Activated CD8-positive, alpha-beta memory T cell treated with anti-CD3 and anti-CD28 coated beads for 36 hours (primary cell): ENCODE measurements around the gene TBC1D2B. TPM values are rescaled to one million over a fixed set of nuclear protein-coding genes. Genes with fewer than 3 reads are reported as not detected.

ENCODE experiments used
- CTCF ChIA-PET: fragments of 350-600 bp; sonication (Branson Sonifier 250); formaldehyde crosslinking; loops from one replicate; lab custom pipeline; 2021; ENCODE audit warnings: antibody characterized with exemption; lab: Charles Lee
- POLR2A ChIA-PET: fragments of 350-600 bp; sonication (Branson Sonifier 250); formaldehyde crosslinking; loops from one replicate; lab custom pipeline; 2021; ENCODE audit warnings: antibody characterized with exemption; lab: Charles Lee
- total RNA-seq, 2 experiments: library from RNA; stranded (reverse); gene quantifications; one replicate each; pipeline ENCODE4 v1.2.3, GENCODE V29; 2021

Gene TBC1D2B
- total RNA-seq, 2 experiments from 2014 or later, result 43.0 to 45.3 TPM

DNA sequence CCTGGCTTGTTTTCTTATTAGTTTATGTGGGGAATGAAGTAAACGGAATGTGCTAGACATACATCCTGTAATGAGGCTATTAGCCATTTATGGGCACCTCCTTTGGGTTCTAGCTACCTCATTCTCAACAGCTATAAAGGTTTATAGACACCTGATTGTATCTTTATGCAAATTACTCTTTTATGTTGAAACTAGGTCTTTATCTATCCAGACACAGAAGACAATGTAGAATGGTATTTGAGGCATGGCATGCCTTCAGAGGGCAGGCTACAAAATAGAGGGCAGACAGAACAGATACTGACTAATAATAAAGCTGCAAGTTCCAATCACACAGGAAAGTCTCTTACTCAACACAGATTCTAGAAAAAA lies 27.1 kb downstream of the TBC1D2B start:
- POLR2A ChIA-PET, result interaction anchor here (0.8 to 2.2 kb wide), 9 partner anchors 10 to 99 kb away, joined by 3 to 21 read pairs (median 3); partner anchors contain the start of gene IDH3A
- CTCF ChIA-PET, result interaction anchor here (0.8 to 7.1 kb wide), 10 partner anchors 8 to 58 kb away, joined by 3 to 58 read pairs (median 4); no protein-coding TSS in a partner anchor

DNA sequence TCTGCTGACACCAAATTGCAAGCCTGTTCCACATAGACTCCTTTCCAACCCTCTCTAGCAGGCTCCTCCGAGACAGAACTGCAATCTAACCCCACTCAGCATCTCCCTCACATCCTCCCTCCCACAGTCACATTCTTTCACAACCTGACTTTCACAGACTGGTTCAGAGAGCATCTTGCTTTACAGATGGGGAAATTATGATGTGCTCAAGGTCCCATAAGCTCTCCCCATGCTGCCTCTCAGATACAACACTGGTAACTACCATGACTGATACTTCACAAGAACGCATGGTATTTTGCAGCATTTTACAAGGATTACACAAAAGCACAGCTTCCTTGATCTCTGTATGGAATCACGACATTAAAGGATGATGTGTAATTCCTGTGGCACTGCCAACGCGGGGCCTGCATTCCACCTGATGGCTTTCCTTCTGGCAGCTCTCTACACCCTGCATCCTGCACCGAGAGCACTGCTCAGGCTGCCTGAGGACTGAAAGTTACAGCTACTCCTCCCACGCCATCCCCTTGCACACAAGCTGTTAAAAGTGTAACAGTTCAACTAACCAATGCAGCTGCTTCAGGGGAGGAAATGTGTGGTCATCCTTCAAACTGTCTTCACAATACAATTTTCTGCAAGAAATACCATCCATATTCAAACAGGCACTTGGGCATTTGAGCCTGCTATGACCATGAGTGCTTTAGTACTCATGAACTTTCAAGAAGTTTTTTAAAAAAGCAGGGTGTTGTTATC lies 27.6 kb downstream of the TBC1D2B start:
- POLR2A ChIA-PET, result interaction anchor here (0.8 to 2.2 kb wide), 7 partner anchors 9 to 27 kb away, joined by 3 to 21 read pairs (median 3); no protein-coding TSS in a partner anchor
- CTCF ChIA-PET, result interaction anchor here (0.8 to 7.1 kb wide), 10 partner anchors 8 to 59 kb away, joined by 3 to 58 read pairs (median 4); no protein-coding TSS in a partner anchor

DNA sequence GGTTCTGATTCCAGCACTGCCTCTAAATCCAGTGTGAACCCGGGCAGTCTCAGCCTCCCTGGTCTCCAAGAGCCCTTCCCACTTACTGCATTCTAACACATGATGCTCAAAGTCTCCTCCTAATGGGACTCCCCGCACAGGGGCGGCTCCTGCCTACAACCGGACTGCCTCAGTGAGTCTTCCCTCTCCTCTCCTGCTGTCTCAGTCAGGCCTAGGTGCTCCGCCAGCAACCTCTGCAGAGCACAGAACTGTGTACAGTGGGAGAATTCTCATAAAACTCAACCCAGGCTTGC lies 28.9 kb downstream of the TBC1D2B start:
- POLR2A ChIA-PET, result interaction anchor here (1.9 kb wide), 1 partner anchor 20 kb away, joined by 4 read pairs; no protein-coding TSS in a partner anchor
- CTCF ChIA-PET, result interaction anchor here (2.0 to 7.1 kb wide), 3 partner anchors 14 to 60 kb away, joined by 7 to 58 read pairs (median 28); no protein-coding TSS in a partner anchor

DNA sequence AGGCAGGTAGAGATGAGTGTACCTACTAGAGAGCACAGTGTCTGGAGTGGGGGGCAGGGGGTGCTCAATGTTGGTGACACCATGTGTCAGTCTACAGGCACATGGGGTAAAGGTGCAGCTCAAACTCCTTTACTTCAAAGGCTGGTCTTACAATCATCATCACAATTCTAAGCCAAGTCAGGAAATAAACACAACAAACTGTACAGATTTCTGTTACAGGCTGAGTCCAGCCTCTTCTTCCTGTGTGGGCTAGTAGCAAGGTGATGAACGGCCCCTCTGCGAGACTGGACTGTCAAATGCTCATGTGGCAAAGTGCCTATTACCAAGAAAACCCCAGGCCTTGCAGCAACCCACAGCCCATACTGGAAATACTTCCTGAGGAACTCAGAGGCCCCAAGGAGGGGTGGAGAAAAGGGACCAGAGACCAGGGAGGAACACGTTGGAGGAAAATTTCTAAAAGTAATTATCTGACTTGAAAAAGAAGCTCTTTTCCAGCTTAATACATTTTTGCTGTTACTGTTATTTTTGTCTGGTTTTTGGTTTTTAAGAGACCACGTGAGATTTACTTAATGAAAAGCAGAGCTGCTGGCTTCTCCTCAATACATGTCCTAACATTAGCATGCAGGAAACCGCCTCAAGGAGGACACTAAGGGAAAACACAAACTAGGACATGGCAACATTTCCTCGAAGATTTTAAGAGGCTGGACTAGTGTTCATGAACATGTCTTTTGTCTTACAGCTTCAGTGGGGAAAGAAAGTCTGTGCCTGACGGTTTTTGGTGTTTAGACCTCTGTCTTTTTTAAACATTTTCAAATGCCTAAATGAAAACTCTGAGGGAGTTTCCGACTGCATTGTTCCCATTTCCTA lies 29.5 kb downstream of the TBC1D2B start:
- CTCF ChIA-PET, result interaction anchor here (0.7 to 7.1 kb wide), 5 partner anchors 12 to 60 kb away, joined by 3 to 58 read pairs (median 7); no protein-coding TSS in a partner anchor
- POLR2A ChIA-PET, result interaction anchor here (0.8 to 1.9 kb wide), 2 partner anchors 21 to 22 kb away, joined by 4 to 5 read pairs; no protein-coding TSS in a partner anchor

DNA sequence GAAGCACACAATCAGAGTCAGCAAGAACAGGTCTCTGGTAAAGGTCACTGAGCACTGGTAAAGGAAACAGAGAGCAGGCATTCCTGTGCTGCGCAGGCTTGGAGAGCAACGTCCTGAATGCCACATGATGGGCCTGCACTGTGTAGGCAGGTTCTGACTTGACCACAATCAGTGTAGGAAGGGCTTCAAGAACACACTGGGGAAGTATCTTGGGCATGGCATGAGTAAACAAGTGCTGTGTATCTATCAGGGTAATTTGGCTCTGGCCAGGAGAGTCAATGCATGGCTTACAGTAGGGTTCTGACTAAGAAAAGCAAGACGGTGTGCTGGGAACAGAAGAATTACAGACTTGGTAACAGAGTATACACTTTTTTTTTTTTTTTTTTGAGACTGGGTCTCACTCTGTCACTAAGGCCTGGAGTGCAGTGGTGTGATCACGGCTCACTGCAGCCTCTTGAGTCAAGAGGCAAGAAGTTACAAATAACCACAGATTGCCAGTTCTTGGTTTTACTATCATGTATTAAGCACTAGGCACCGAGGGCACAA lies 30.6 kb downstream of the TBC1D2B start:
- CTCF ChIA-PET, result interaction anchor here (0.7 to 7.1 kb wide), 5 partner anchors 12 to 62 kb away, joined by 3 to 58 read pairs (median 7); no protein-coding TSS in a partner anchor
- POLR2A ChIA-PET, result interaction anchor here (0.7 to 0.8 kb wide), 3 partner anchors 23 to 391 kb away, joined by 3 to 7 read pairs (median 5); partner anchors contain the start of gene TBC1D2B

DNA sequence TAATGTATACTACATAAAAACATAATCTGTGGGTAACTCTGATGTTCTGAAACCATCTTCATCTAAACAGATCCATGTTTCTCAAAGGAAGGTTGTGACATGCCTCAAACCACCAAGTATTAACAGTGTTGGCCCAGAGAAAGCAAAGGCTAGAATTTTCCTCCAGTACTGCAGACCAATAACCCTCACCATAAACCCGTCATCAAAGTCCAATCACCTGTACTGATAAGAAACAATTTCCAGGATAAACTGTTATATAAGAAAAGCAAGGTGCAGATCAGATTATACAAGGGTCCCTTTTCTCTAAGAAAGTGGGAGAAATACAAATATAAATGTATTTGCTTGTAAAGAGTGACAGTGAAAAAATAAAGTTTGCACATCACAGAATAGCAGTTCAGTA lies 32.3 kb downstream of the TBC1D2B start:
- ChIA-PET POLR2A (no interaction called here), CTCF (interaction anchor here (0.7 to 1.4 kb wide), 3 partner anchors 9 to 11 kb away, joined by 3 to 6 read pairs (median 3); no protein-coding TSS in a partner anchor)

DNA sequence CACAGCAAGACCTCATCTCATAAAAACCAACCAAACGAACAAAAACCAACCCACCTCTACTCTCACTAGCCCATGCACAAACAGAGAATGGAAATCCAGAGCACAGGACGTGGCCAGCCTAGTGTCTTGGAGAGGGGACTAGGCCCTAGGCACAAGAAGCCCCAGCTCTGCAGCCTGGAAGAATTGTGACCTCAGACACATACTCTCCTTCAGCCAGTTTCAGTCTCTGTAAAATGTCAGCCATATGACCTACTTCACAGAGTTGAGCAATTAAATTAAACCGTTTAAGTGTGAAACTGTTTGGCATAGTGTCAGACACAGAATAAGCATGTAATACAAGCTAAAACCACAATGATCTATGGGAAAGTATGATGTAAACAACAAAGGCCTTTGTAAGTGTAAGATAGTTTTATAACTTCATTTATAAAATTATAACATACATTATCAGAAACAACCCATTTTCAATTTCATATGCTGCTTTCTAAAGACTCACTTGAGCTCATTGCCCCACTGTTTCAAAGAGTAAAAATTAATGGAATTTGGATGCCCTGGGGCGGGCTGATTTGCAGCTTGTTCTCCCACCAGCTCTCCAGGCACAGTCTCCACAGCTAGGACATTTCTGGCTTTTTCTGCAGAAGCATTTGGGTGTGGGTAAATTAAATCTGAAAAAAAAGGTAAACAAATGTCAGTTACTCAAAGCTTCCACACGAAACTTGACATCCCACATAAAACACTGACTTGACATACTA lies 32.9 kb downstream of the TBC1D2B start:
- CTCF ChIA-PET, result interaction anchor here (0.7 to 1.4 kb wide), 3 partner anchors 10 to 12 kb away, joined by 3 to 6 read pairs (median 3); no protein-coding TSS in a partner anchor
- POLR2A ChIA-PET, result interaction anchor here (0.6 kb wide), 1 partner anchor 13 kb away, joined by 3 read pairs; no protein-coding TSS in a partner anchor

DNA sequence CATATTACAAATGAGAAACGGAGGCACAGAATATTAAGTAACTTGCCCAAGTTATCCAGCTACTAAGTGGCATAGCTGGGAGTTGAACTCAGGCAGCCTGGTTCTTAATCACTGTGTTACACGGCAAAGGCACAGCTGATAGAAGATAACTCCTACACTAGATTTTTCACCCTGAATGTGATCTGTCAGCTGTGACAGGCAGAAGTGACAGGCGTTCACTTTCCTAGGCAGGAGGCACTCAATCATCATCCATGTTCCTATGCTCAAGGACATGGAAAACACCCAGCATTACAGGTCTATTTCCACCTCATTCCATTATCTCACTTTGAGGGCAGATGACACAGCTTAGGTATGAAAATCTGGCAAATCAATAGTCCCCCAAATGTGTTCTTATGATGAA lies 35.6 kb downstream of the TBC1D2B start:
- CTCF ChIA-PET, result interaction anchor here (1.0 to 1.7 kb wide), 4 partner anchors 8 to 66 kb away, joined by 3 to 5 read pairs (median 4); no protein-coding TSS in a partner anchor
- POLR2A ChIA-PET, result no interaction called here

DNA sequence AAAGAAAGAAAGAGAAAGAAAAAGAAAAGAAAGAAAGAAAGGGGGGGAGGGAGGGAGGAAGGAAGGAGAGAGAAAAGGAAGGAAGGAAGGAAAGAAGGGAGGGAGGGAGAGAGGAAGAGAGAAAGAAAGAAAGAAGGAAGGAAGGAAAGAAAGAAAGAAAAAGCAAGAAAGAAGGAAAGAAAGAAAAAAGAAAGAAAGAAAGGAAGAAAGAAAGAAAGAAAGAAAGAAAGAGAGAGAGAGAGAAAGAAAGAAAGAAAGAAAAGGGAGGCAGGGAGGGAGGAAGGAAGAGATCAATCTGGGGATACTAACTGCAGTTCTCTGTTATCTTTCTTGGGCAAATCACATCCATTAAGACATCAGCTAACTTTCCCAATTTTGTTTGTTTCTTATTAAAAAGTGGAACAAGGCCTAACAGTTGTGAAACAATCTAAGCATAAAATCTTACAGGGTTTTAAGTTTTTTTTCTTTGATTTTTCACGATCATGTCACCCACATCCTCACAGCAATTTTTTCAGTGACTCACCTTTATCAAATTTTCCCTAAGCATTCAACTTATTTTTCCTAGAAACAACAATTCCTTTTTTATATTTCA lies 36.8 kb downstream of the TBC1D2B start:
- ChIA-PET CTCF (interaction anchor here (1.3 to 1.7 kb wide), 2 partner anchors 10 to 30 kb away, joined by 4 to 5 read pairs; no protein-coding TSS in a partner anchor), POLR2A (interaction anchor here (1.0 kb wide), 1 partner anchor 10 kb away, joined by 3 read pairs; no protein-coding TSS in a partner anchor)

DNA sequence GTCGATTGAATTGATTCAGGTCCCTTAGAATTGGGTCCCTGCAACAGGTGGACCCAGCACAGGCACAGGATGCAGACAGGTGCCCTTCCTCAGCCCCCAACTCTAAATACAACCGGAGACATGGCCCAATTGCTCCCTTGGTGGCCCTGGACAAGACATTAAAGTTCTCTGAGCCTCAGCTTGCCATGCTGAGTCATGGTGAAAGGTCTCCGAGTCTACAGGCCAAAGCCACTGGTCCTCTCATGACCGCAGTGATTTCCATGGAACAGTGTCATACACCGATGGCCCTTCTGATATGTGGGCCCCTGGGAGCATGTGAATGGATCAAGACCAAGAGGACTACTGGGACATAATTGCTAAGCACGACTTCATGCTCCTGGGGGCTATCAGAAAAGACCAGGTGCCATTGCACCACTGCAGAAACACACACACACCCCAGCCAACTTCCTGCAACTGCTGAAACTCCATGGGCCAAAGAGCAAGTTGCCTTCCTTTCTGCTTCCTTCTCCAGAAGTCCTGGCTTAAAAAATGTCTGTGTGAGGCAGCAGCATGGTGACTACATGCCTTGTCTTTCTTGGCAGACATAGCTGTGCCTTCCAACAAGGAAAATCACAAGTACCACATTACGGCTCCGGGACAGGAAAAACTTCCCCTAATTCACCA lies 38.8 kb downstream of the TBC1D2B start:
- ChIA-PET CTCF (interaction anchor here (1.3 to 1.4 kb wide), 2 partner anchors 11 to 31 kb away, joined by 3 read pairs; no protein-coding TSS in a partner anchor), POLR2A (no interaction called here)

DNA sequence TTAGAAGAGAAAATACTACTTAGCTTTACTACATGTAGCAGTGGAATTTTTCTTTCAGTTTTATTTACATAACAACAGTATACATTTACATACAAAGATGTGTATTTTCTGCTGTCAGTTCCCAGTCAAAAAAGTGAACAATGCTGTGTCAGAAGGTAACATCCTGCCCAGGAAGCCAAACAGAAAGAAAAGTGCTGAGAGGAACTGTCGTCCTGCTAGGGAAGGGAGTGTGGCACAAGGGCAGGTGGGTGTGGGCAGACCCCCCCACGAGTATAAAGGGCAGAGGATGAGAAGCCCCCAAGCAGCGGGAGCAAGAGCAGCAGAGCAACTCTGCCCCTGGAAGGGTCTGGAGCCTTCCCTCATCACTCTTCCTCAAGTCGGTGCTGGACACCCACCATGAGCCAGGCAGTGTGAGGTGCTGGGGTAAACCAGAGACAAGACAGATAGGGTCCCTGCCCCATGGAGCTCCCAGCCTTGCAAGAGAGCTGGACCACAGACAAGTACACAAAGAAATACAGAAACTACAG lies 39.7 kb downstream of the TBC1D2B start:
- ChIA-PET POLR2A (no interaction called here), CTCF (interaction anchor here (1.3 kb wide), 1 partner anchor 32 kb away, joined by 3 read pairs; no protein-coding TSS in a partner anchor)

DNA sequence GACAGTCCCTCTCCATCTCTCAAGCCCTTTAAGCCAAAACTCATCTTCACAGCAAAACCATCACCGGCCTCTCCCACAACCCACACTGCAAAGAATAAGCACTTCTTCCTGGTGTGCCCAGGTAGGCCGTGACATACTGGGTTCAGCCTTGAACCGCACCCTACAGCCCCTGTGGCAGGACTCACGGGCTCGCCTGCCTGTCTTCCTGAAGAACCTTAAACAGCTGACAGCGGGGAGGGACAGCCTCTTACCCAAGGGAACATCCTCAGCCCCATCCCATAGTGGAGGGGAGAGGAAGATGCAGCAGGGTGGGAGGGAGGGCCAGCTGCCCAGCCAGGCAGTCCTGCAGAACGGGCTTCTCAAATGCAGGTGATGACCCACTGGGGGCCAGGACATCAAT lies 40.2 kb downstream of the TBC1D2B start:
- POLR2A ChIA-PET, result no interaction called here
- CTCF ChIA-PET, result interaction anchor here (1.3 kb wide), 1 partner anchor 32 kb away, joined by 3 read pairs; no protein-coding TSS in a partner anchor

DNA sequence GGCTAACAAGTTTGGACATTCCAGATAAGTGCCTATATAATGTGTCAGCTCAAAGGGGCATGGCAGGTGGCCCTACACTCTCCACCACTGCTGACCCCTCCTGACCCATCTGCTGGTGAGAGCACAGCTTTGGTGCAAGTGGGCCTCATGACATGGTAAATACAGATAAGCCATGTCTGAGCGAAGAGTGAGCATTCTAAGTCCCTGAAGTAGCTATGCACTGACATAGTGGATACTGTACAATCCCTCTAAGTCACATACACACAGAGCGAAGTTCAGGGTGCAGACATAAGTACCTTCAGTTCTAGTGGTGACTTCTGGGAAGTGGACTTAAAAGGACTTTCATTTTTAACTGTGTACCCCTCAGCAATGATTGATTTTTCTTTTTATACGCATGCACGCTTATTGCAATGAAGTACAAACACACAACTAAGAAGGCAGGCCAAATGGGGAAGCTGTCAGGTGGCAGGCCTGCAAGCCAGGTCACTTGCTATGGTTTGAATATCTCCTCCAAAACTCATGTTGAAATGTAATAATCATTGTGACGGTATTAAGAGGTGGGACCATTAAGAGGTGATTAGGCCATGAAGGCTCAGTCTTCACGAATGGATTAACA lies 41.5 kb downstream of the TBC1D2B start:
- ChIA-PET POLR2A (interaction anchor here (1.0 to 3.2 kb wide), 4 partner anchors 14 to 33 kb away, joined by 3 to 21 read pairs (median 10); no protein-coding TSS in a partner anchor), CTCF (interaction anchor here (1.1 to 2.9 kb wide), 8 partner anchors 9 to 205 kb away, joined by 3 to 28 read pairs (median 6); no protein-coding TSS in a partner anchor)

DNA sequence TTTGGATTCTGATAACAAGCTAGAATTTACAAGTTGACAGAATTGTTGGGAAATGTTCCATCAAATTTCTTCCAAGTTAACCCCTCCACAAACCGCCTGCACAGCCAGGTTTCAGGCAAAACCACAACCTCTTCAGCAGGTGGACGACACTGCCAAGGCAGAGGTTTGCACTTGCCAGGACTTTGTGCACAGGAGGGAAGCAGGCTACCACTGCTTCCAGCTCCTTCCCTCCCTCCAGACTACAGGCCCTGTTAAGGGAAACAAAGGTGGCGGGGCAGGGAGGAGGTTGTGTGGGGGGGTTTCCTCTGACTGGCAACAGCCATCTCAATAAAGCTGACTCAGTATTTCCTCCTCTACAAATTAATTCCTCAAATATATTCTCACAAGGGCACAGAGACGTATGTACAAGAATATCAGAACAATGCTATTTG lies 42.2 kb downstream of the TBC1D2B start:
- ChIA-PET CTCF (interaction anchor here (0.9 to 2.9 kb wide), 10 partner anchors 9 to 206 kb away, joined by 3 to 28 read pairs (median 5); no protein-coding TSS in a partner anchor), POLR2A (interaction anchor here (1.0 to 3.2 kb wide), 6 partner anchors 15 to 68 kb away, joined by 3 to 21 read pairs (median 4); no protein-coding TSS in a partner anchor)

DNA sequence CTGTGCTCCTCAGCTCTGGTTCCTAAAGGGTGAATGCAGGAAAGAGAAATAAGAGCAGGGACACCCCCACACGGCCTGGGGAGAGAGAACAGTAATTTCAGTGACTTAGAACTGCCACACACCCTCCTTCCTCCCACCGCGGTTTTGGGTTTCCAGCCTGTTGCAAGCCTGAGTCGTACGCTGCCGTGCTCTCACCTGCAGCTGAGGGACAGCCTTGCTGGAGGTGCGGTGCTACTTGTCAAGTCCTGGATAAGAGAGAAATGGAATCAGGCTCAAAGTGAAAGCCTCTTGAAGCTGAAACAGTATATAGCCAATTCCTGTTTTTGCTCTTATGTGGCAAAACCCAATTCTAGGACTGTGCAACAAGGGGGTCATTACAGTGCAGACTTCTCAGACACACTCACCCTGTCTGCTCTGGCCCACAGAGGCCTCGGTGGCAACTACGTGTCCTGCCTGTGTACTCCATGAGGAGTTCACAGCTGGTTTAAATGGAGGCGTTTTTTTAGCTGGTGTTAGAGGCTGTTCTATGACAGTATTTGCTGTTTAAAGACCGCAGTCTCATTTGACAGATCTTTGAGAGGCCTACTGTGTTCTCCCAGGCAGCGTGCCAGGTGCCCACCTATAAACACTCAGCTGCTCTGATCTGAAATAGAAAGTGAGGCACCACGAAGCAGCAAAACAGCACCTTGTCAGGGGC lies 42.9 kb downstream of the TBC1D2B start:
- ChIA-PET CTCF (interaction anchor here (0.6 to 2.9 kb wide), 12 partner anchors 10 to 206 kb away, joined by 3 to 28 read pairs (median 5); no protein-coding TSS in a partner anchor), POLR2A (interaction anchor here (1.1 to 3.2 kb wide), 4 partner anchors 16 to 68 kb away, joined by 3 to 21 read pairs (median 10); no protein-coding TSS in a partner anchor)
